ENCODE measurements around the gene SNRPD3. TPM values are rescaled to one million over a fixed set of nuclear protein-coding genes. Genes with fewer than 3 reads are reported as not detected.
"Not testable (repeated sequence)": the region's sequence is repeated elsewhere in the genome, so short reads cannot be mapped to it uniquely, and the experiment has no call there.

SNRPD3 gene
- total RNA-seq, 1 experiment from 2014 or later: 220 TPM

DNA sequence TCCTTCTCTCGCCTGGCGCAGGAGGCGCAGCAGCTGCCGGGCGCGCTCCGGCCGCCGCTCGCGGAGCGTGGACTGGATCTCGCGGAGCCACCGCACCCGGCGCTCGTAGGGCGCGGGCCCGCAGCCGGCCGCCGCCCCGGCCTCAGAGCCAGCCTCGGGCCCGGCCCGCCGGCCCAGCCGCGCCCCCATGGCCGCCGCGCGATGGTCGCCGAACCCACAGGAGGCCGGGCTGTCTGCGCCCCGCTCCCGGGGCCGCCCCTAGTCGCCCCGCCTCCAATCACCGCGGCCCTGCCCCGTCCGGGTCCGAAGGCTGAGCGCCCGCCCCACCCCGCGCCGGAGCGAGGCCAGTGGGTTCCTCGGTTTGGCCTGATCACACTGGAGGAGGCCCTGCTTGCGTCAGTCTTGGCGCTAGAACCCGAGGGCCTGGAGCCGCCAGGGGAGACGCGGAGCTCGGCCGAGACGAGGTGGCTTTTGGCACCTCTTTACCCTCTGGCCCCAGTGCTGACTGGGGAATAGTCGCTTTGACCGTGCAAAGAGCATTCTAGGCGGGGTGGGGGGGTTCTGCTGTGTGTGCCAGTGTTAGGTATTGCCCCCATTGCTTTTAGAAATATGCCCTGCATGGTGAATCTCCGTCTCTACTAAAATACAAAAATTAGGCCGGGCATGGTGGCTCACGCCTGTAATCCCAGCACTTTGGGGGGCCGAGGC is 37.2 kb downstream of the SNRPD3 start, which contains the start of gene LRRC75B:
Gene LRRC75B, minus strand, starts transcription at position 223 of the 708 bp plus-strand sequence. Its CDS starts 34 bp downstream, at position 189.
- H3K9me3 ChIP-seq (ENCODE audit: low read depth, low read length, poor library complexity, severe bottlenecking): no peaks in the 10 kb centered on the region
- no TSS peak for BruUV-seq (replicated peaks)
- peak within 1 kb of the TSS; percentile 57 for H3K27ac ChIP-seq (ENCODE audit: low read depth, low read length, poor library complexity, severe bottlenecking)
- intact Hi-C loops (cut with micrococcal nuclease; ENCODE audit: unreplicated experiment): no loop called here
- ChIA-PET CTCF (no interaction called here), POLR2A (ENCODE audit: low non-redundant PET) (no interaction called here)
- peak; percentile 48 for DNase-seq (ENCODE audit: low spot score)
- H3K36me3 ChIP-seq (ENCODE audit: insufficient read depth, low read length, poor library complexity, severe bottlenecking): no peaks in the 10 kb centered on the region
- no peaks in the 10 kb centered on the region for H3K4me1 ChIP-seq (ENCODE audit: insufficient read depth, low read length, poor library complexity, severe bottlenecking)
- no peaks in the 10 kb centered on the region for H3K27me3 ChIP-seq (replicated peaks; ENCODE audit: insufficient read depth, low read depth, low read length, poor library complexity)
- H3K4me3 ChIP-seq (ENCODE audit: low read depth, low read length, poor library complexity, severe bottlenecking): peak within 1 kb of the TSS; percentile 42
- TF ChIP-seq, protein P1, sequence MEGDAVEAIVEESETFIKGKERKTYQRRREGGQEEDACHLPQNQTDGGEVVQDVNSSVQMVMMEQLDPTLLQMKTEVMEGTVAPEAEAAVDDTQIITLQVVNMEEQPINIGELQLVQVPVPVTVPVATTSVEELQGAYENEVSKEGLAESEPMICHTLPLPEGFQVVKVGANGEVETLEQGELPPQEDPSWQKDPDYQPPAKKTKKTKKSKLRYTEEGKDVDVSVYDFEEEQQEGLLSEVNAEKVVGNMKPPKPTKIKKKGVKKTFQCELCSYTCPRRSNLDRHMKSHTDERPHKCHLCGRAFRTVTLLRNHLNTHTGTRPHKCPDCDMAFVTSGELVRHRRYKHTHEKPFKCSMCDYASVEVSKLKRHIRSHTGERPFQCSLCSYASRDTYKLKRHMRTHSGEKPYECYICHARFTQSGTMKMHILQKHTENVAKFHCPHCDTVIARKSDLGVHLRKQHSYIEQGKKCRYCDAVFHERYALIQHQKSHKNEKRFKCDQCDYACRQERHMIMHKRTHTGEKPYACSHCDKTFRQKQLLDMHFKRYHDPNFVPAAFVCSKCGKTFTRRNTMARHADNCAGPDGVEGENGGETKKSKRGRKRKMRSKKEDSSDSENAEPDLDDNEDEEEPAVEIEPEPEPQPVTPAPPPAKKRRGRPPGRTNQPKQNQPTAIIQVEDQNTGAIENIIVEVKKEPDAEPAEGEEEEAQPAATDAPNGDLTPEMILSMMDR (conservative IDR thresholded peaks at IDR 0.05; ENCODE audit: low read depth, low read length): no peak
- TF ChIP-seq EZH2 (IDR thresholded peaks at IDR 0.05; ENCODE audit: borderline replicate concordance, low read depth, low read length, poor library complexity, severe bottlenecking): no peak

DNA sequence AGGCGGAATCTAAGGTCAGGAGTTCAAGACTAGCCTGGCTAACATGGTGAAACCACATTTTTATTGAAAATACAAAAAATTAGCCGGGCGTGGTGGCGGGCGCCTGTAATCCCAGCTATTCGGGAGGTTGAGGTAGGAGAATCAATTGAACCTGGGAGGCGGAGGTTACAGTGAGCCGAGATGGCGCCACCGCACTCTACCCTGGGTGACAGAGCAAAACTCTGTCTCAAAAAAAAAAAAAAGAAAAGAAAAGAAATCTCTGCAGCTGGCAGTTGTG is 37.7 kb downstream of the SNRPD3 start:
- H3K36me3 ChIP-seq (ENCODE audit: insufficient read depth, low read length, poor library complexity, severe bottlenecking); H3K4me1 ChIP-seq (ENCODE audit: insufficient read depth, low read length, poor library complexity, severe bottlenecking); POLR2A ChIA-PET (ENCODE audit: low non-redundant PET); intact Hi-C loops (cut with micrococcal nuclease; ENCODE audit: unreplicated experiment); DNase-seq (ENCODE audit: low spot score); H3K27ac ChIP-seq (ENCODE audit: low read depth, low read length, poor library complexity, severe bottlenecking); H3K9me3 ChIP-seq (ENCODE audit: low read depth, low read length, poor library complexity, severe bottlenecking); H3K27me3 ChIP-seq (replicated peaks; ENCODE audit: insufficient read depth, low read depth, low read length, poor library complexity); BruUV-seq (replicated peaks); CTCF ChIA-PET: not testable (repeated sequence)
- peak overlapping the region; percentile 42 for H3K4me3 ChIP-seq (ENCODE audit: low read depth, low read length, poor library complexity, severe bottlenecking)

DNA sequence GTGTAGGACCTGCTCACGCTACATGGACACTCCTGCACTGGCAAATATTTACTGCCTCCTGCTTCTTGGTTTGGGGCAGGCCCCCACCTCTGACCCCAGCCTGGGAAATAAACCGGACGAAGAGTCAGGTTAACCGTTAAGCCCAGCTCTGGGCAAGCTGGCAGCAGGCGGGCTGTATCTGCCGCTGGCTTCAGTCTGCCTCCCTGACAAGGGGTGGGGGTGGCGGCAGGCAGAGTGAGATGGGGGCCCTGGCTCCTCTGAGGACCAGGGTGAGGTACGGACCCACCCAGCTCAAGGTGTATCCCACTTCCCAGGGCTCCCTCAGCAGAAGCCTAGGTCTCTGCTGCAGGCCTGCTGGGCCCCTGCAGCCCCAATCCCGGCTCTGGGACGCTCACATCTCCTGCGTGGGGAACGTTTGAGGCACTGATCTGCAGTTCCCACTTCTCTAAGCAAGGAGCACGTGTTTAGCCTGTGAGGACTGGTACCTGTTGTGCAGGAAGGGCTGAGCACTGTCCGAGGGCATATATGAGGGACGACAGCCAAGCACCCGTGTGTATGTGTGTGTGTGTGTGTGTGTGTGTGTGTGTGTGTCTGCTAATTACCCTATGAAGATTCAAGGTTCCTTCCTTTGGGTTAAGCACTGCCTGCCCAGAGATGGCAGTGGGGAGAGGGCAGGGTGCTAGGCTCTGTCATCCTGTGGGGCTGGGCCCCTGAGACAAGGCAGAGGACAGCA is 38.2 kb downstream of the SNRPD3 start:
- H3K9me3 ChIP-seq (ENCODE audit: low read depth, low read length, poor library complexity, severe bottlenecking): no peaks in the 10 kb centered on the region
- H3K27me3 ChIP-seq (replicated peaks; ENCODE audit: insufficient read depth, low read depth, low read length, poor library complexity): no peaks in the 10 kb centered on the region
- ChIA-PET POLR2A (ENCODE audit: low non-redundant PET) (no interaction called here), CTCF (no interaction called here)
- H3K4me3 ChIP-seq (ENCODE audit: low read depth, low read length, poor library complexity, severe bottlenecking): no peak overlapping the region
- intact Hi-C loops (cut with micrococcal nuclease; ENCODE audit: unreplicated experiment): no loop called here
- no peak for TF ChIP-seq EZH2 (IDR thresholded peaks at IDR 0.05; ENCODE audit: borderline replicate concordance, low read depth, low read length, poor library complexity, severe bottlenecking)
- TF ChIP-seq, protein P1 (conservative IDR thresholded peaks at IDR 0.05; ENCODE audit: low read depth, low read length): no peak
- no peak for DNase-seq (ENCODE audit: low spot score)
- H3K27ac ChIP-seq (ENCODE audit: low read depth, low read length, poor library complexity, severe bottlenecking): no peak overlapping the region
- BruUV-seq (replicated peaks): no TSS peak
- no peaks in the 10 kb centered on the region for H3K36me3 ChIP-seq (ENCODE audit: insufficient read depth, low read length, poor library complexity, severe bottlenecking)
- no peaks in the 10 kb centered on the region for H3K4me1 ChIP-seq (ENCODE audit: insufficient read depth, low read length, poor library complexity, severe bottlenecking)

Data from A673 (cell line).